Stimulated activated CD4-positive, alpha-beta T cell treated with anti-CD3 and anti-CD28 coated beads, TNF-alpha, amount 100 ng/mL, for 24 hours (primary cell): ENCODE results near the gene VDAC1.

Experiments used
- DNase-seq, 3 experiments: peaks; one replicate each; pipeline ENCODE4 v3.0.0-alpha.2; 2020; ENCODE audit warnings: low read depth in 3 of 3

Gene VDAC1

DNA sequence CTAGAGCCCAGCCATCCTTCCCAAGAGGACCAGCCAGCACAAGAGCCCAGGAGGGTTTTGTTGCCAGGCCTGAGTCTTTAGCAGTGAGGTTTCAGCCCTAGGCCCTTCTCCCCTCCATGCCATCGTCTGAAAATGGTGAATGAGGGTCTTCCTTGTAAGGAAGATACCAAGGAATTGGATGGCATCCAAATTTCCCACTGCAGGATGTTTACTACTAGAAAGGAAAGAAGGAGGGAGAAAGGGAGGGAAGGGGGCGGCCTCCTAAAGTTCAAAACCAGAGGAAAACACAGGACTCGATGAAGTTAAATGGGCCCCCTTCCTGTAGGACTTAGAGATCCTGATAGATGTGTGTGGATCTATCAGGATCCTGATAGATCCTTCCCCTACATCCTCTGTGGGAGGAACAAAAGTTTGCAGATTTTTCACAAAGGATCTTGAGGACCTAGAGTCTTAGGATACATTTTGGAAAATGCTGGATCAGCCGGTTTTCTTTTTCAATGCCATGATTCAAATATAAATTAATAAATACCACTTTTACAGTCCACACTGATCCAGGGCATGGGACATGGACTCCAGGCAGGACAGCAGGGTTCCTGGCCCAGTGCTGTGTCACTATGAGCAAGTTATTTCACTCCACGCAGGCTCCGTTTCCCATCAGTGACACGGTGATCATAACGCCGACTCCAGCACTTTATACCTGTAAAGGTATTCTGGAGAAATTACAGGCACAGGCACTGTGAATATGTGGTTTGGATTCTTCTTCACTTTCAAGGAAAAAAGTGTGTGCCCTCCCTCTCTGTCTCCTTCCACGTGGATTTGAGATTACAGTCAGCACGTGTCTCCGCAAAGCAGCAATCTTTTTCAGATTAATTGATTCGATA, 77.2 kb downstream of the VDAC1 start:
- no peak for DNase-seq

DNA sequence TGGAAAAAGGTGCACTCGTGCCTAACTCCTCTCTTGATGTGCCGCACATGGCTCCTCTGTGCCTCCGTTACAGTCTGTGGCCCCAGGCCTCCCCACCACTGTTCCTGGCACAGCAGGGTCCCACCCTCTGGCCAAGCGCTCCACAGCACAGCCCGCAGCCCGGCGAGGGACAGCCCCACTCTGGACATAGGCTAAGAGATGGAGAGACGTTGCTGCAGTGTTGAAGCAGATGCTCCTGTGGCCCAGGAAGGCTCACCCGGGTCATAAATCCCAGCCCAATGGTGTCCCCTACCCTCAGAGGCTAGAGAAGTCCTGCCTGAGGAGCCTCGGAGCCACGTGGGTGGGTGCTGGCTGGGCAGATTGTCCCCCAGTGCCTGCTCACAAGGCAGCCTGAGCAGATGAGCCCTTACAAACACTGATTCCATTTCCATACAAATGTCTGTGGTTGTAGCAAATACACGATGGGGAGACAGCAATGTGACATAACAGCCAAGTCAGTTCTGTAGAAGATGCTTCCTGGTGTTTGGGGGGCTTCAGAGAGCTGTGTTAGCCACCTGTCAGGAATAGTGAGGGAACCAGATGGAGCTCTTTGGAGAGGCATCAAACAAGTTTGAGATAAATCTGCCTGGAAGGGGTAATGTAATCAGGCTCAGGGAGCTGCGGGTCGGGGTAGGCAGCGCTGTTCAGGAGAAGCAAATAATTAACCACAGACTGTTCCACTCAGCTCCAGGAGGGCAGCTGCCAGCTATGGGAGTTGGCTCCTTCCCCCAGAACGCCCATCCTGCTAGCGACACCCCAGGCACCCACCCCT, 78.1 kb downstream of the VDAC1 start:
- no peak for DNase-seq

DNA sequence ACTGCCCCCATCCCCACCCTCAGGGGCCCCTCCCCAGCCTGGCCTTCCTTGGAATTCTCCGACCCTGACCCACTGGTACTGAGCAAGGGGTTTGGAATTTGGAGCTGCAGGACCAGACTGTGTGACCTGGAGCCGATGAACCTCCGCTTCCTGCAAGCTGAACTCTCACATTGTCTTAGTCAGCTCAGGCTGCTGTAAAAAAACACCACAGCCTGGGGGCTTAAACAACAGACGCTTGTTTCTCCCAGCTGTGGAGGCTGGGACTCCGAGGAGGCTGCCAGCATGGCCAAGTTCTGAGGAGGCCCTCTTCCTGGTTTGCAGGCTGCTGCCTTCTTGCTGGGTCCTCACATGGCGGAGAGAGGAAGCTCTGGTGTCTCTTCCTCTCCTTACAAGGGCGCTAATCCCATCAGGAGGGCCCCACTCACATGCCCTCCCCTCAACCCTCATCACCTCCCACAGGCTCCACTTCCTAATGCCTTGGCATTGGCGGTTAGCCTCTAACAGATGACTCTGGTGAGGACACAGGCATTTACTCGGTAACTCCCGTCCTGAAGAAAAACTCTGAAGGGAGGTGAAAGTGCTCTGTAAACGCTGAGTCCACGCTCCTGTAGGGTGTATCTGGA, 78.8 kb downstream of the VDAC1 start:
- DNase-seq, result no peak

DNA sequence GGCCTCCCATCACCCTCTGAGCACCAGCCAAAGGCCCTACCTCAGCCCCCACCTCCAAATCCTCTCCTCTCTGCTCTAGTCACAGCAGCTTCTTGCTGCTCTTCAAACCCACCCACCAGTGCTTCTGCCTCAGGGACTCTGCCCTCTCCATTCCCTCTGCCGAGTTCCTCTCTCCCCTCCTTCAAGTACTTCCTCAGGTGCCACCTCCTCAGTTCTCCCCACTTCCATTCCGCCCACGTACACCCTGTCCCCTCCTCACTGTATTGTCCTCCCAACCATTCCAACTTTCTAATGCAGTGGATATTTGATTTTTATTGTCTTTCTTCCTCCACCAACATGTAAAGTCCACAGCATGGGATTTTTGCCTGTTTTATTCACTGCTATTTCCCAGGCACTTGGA, 79.5 kb downstream of the VDAC1 start:
- DNase-seq, result no peak

DNA sequence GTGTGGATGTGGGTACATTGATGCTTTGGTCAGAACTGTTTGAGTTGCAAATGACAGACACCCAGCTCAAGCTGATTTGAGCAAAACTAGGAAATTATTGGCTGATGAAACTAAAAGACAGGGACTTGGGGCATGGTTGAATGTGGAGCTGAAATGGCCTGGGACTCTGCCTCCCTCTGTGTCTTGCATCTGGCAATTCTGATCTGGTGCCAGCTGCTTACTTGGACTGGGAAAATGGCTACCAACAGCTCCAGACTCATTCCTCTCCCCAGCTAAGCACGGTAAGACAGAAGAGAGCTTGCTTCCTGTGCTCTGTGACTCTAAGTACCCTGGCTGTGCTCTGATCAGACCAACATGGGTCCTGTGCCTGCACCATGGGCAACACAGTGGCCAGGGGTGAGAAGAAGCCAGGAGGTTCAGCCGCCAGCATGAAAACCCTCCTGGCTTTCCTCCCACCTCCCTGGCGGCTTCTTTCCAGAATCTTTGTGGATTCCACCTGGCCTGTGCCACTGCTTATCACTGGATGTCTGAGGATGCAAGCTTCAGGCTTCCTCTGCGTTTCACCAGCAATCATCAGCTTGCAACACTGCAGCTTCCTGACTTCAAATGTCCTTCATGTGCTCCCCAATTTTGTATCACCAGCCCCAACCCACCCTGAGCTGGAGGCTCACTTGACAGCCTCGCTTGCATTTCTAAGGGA, 80.4 kb downstream of the VDAC1 start:
- no peak for DNase-seq

DNA sequence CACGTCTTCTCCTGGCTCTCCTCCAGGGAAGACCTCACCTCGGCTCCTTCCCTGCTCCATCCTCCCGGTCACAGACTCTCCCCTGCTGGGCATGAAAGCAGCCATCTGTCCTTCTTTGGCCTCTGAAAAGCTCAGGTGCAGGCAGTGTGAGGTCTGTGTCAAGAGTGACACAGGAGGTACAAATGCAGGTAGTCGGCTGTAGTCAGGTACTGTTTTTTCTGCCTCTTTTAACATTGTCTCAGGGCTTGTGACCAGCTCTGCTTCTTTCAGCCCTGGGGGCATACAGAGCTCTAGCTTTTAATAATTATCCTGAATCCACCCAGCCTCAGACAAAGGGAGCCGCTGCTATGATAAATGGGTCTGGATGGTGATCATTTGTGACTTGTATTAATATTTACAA, 82.8 kb downstream of the VDAC1 start:
- DNase-seq, result no peak
